Ishikawa (cell line): Measurements from ENCODE around the gene MMS19.

Experiments used
- CEBPB ChIP-seq: IDR thresholded peaks from 2 replicates; pipeline ENCODE4 v1.6.1; 2012
- FOXM1 ChIP-seq: IDR thresholded peaks from 2 replicates; pipeline ENCODE4 v1.6.1; 2012; ENCODE audit warnings: low read depth, borderline replicate concordance
- NFIC ChIP-seq: IDR thresholded peaks from 2 replicates; pipeline ENCODE4 v1.6.1; 2012
- RAD21 ChIP-seq: IDR thresholded peaks from 2 replicates; pipeline ENCODE4 v1.6.1; 2012; ENCODE audit warnings: low read depth
- TCF12 ChIP-seq: IDR thresholded peaks from 2 replicates; pipeline ENCODE4 v1.6.1; 2012; ENCODE audit warnings: low read depth
- YY1 ChIP-seq: IDR thresholded peaks from 2 replicates; pipeline ENCODE4 v1.6.1; 2012; ENCODE audit warnings: low read depth
- TF ChIP-seq, protein P1 (sequence below): IDR thresholded peaks from 2 replicates; pipeline ENCODE4 v1.6.1; 2012; ENCODE audit warnings: low read depth, mild to moderate bottlenecking
- TF ChIP-seq, protein P2 (sequence below): IDR thresholded peaks from 2 replicates; pipeline ENCODE4 v1.6.1; 2012

DNA sequence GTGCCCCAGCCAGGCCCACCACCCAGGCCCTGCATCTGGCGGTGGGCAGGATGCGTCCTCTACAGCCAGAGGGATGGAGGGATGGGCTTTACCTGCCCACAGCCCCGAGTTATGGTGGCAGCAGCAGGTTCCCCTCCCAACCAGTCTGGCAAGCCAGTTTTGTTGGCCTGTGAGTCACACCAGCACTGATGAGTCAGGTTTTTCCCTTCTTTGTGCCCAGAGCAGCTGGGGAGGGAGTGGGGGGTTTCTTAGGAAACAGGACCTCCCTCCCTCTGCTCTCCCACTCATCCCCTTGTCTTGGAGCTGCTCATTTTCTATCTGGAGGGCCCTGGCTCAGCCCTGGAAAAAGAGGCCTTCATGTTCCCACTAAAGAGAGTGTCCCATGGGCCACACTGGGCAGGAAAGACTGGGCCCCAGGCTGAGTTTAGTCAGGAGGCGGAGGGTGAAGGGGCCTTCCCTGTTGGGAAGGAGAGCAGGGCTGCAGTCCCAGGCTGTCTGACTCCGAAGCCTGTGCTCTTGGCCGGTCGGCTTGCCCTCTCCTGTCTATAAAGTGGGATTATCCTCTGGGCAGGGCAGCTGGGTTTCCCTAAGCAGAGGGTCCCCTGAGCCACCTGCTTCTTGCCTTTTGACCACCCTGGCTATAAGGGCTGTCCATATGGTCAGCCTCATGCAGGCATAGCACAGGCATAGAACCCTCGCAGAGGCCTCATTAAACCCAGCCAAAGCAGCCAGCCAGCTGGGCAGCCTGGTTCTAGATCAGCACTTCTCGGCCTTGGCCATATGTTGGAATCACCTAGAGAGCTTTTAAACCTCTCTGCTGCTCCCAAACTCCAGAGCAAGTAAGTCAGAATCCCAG lies 44.2 kb upstream of the MMS19 start:
- TF ChIP-seq, protein P1, sequence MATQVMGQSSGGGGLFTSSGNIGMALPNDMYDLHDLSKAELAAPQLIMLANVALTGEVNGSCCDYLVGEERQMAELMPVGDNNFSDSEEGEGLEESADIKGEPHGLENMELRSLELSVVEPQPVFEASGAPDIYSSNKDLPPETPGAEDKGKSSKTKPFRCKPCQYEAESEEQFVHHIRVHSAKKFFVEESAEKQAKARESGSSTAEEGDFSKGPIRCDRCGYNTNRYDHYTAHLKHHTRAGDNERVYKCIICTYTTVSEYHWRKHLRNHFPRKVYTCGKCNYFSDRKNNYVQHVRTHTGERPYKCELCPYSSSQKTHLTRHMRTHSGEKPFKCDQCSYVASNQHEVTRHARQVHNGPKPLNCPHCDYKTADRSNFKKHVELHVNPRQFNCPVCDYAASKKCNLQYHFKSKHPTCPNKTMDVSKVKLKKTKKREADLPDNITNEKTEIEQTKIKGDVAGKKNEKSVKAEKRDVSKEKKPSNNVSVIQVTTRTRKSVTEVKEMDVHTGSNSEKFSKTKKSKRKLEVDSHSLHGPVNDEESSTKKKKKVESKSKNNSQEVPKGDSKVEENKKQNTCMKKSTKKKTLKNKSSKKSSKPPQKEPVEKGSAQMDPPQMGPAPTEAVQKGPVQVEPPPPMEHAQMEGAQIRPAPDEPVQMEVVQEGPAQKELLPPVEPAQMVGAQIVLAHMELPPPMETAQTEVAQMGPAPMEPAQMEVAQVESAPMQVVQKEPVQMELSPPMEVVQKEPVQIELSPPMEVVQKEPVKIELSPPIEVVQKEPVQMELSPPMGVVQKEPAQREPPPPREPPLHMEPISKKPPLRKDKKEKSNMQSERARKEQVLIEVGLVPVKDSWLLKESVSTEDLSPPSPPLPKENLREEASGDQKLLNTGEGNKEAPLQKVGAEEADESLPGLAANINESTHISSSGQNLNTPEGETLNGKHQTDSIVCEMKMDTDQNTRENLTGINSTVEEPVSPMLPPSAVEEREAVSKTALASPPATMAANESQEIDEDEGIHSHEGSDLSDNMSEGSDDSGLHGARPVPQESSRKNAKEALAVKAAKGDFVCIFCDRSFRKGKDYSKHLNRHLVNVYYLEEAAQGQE = no peak
- TF ChIP-seq CEBPB (no peak), TCF12 (peak; percentile 78), NFIC (peak; percentile 81), FOXM1 (no peak), YY1 (no peak), RAD21 (no peak)
- TF ChIP-seq, protein P2, sequence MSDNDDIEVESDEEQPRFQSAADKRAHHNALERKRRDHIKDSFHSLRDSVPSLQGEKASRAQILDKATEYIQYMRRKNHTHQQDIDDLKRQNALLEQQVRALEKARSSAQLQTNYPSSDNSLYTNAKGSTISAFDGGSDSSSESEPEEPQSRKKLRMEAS = peak; percentile 43
